ENCODE data around the gene LTBP4.

The LTBP4 gene

GRCh38 chr19:40603389-40604170 lies 2.4 kb downstream of the LTBP4 start (continued):
- TF ChIP-seq, protein P1, sequence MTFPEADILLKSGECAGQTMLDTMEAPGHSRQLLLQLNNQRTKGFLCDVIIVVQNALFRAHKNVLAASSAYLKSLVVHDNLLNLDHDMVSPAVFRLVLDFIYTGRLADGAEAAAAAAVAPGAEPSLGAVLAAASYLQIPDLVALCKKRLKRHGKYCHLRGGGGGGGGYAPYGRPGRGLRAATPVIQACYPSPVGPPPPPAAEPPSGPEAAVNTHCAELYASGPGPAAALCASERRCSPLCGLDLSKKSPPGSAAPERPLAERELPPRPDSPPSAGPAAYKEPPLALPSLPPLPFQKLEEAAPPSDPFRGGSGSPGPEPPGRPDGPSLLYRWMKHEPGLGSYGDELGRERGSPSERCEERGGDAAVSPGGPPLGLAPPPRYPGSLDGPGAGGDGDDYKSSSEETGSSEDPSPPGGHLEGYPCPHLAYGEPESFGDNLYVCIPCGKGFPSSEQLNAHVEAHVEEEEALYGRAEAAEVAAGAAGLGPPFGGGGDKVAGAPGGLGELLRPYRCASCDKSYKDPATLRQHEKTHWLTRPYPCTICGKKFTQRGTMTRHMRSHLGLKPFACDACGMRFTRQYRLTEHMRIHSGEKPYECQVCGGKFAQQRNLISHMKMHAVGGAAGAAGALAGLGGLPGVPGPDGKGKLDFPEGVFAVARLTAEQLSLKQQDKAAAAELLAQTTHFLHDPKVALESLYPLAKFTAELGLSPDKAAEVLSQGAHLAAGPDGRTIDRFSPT (tag by site-specific recombination; IDR thresholded peaks at IDR 0.05), result peak; percentile 99
- TF ChIP-seq ZNF600 (tag by site-specific recombination; IDR thresholded peaks at IDR 0.05) (peak; percentile 98), ZNF518A (tag by site-specific recombination; conservative IDR thresholded peaks at IDR 0.05; ENCODE audit: low read depth) (no peak), ZSCAN4 (tag by site-specific recombination; IDR thresholded peaks at IDR 0.05) (peak; percentile 36; the same call in 1 of the 2 replicates), ZNF202 (tag by site-specific recombination; IDR thresholded peaks at IDR 0.05; ENCODE audit: borderline replicate concordance) (no peak), SCRT1 (tag by site-specific recombination; IDR thresholded peaks at IDR 0.05; ENCODE audit: borderline replicate concordance) (no peak), ZNF16 (tag by site-specific recombination; IDR thresholded peaks at IDR 0.05; ENCODE audit: low read depth) (no peak), ZNF239 (tag by site-specific recombination; IDR thresholded peaks at IDR 0.05) (0 out of 2 replicates have a peak, but pooled peaks have one; percentile 34), ZNF692 (tag by site-specific recombination; IDR thresholded peaks at IDR 0.05) (peak; percentile 92), ZNF658 (tag by site-specific recombination; IDR thresholded peaks at IDR 0.05) (no peak), ZBTB17 (tag by site-specific recombination; IDR thresholded peaks at IDR 0.05) (peak; percentile 92), BCL11A (tag by site-specific recombination; IDR thresholded peaks at IDR 0.05; ENCODE audit: low read depth) (peak; percentile 95), ZNF585B (tag by site-specific recombination; IDR thresholded peaks at IDR 0.05) (no peak), ZNF10 (tag by site-specific recombination; IDR thresholded peaks at IDR 0.05) (no peak), ZSCAN30 (tag by site-specific recombination; IDR thresholded peaks at IDR 0.05) (peak; percentile 93), ZNF785 (tag by site-specific recombination; IDR thresholded peaks at IDR 0.05) (0 out of 2 replicates have a peak, but pooled peaks have one; percentile 71), SALL2 (tag by site-specific recombination; IDR thresholded peaks at IDR 0.05; ENCODE audit: borderline replicate concordance) (no peak), ZNF133 (tag by site-specific recombination; IDR thresholded peaks at IDR 0.05) (no peak), ZNF155 (tag by site-specific recombination; IDR thresholded peaks at IDR 0.05) (no peak), KLF10 (tag by site-specific recombination; IDR thresholded peaks at IDR 0.05) (peak; percentile 100), ZNF777 (tag by site-specific recombination; IDR thresholded peaks at IDR 0.05; ENCODE audit: borderline replicate concordance) (no peak), ZNF138 (tag by site-specific recombination; IDR thresholded peaks at IDR 0.05; ENCODE audit: borderline replicate concordance) (no peak), ZNF843 (tag by site-specific recombination; IDR thresholded peaks at IDR 0.05) (peak; percentile 56), ZBTB1 (tag by site-specific recombination; IDR thresholded peaks at IDR 0.05) (no peak)
- TF ChIP-seq, protein P2, sequence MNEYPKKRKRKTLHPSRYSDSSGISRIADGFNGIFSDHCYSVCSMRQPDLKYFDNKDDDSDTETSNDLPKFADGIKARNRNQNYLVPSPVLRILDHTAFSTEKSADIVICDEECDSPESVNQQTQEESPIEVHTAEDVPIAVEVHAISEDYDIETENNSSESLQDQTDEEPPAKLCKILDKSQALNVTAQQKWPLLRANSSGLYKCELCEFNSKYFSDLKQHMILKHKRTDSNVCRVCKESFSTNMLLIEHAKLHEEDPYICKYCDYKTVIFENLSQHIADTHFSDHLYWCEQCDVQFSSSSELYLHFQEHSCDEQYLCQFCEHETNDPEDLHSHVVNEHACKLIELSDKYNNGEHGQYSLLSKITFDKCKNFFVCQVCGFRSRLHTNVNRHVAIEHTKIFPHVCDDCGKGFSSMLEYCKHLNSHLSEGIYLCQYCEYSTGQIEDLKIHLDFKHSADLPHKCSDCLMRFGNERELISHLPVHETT (tag by site-specific recombination; IDR thresholded peaks at IDR 0.05), result peak; percentile 78; the same call in 1 of the 2 replicates
- TF ChIP-seq, protein P3, sequence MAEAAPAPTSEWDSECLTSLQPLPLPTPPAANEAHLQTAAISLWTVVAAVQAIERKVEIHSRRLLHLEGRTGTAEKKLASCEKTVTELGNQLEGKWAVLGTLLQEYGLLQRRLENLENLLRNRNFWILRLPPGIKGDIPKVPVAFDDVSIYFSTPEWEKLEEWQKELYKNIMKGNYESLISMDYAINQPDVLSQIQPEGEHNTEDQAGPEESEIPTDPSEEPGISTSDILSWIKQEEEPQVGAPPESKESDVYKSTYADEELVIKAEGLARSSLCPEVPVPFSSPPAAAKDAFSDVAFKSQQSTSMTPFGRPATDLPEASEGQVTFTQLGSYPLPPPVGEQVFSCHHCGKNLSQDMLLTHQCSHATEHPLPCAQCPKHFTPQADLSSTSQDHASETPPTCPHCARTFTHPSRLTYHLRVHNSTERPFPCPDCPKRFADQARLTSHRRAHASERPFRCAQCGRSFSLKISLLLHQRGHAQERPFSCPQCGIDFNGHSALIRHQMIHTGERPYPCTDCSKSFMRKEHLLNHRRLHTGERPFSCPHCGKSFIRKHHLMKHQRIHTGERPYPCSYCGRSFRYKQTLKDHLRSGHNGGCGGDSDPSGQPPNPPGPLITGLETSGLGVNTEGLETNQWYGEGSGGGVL (tag by site-specific recombination; IDR thresholded peaks at IDR 0.05), result peak; percentile 95
